ENCODE data around the gene PEX6. TPM values are rescaled to one million over a fixed set of nuclear protein-coding genes. Genes with fewer than 3 reads are reported as not detected.
A peak's percentile ranks its signal among the peaks of the same experiment; 100 is the strongest.

Gene PEX6
- total and polyA plus RNA-seq, 2 of the 13 experiments (the other 11 are each of a cell fraction or from before 2014, with no cell fraction given): 5.1 to 6.7 TPM

GRCh38 chr6:42942444-42942843 lies 36.5 kb downstream of the PEX6 start (continued):
- no peak for TF ChIP-seq ZNF746 (CRISPR knock-in tag; IDR thresholded peaks at IDR 0.05)
- peak; percentile 33; the same call in 1 of the 2 replicates for TF ChIP-seq ZNF605 (CRISPR knock-in tag; IDR thresholded peaks at IDR 0.05)
- no peak for TF ChIP-seq ZNF256 (CRISPR knock-in tag; conservative IDR thresholded peaks at IDR 0.05)
- TF ChIP-seq, protein P1, sequence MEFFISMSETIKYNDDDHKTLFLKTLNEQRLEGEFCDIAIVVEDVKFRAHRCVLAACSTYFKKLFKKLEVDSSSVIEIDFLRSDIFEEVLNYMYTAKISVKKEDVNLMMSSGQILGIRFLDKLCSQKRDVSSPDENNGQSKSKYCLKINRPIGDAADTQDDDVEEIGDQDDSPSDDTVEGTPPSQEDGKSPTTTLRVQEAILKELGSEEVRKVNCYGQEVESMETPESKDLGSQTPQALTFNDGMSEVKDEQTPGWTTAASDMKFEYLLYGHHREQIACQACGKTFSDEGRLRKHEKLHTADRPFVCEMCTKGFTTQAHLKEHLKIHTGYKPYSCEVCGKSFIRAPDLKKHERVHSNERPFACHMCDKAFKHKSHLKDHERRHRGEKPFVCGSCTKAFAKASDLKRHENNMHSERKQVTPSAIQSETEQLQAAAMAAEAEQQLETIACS (CRISPR knock-in tag; IDR thresholded peaks at IDR 0.05): no peak
- no peak for TF ChIP-seq ZMAT5 (CRISPR knock-in tag; IDR thresholded peaks at IDR 0.05; ENCODE audit: borderline replicate concordance, low read depth)
- peak; percentile 57 for TF ChIP-seq PAXIP1 (CRISPR knock-in tag; conservative IDR thresholded peaks at IDR 0.05)
- no peak for TF ChIP-seq TOPORS (CRISPR knock-in tag; IDR thresholded peaks at IDR 0.05)
- TF ChIP-seq, protein P2, sequence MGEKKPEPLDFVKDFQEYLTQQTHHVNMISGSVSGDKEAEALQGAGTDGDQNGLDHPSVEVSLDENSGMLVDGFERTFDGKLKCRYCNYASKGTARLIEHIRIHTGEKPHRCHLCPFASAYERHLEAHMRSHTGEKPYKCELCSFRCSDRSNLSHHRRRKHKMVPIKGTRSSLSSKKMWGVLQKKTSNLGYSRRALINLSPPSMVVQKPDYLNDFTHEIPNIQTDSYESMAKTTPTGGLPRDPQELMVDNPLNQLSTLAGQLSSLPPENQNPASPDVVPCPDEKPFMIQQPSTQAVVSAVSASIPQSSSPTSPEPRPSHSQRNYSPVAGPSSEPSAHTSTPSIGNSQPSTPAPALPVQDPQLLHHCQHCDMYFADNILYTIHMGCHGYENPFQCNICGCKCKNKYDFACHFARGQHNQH (CRISPR knock-in tag; IDR thresholded peaks at IDR 0.05): no peak; the same call in 1 of the 2 replicates
- TF ChIP-seq JUNB (CRISPR knock-in tag; IDR thresholded peaks at IDR 0.05; ENCODE audit: borderline replicate concordance): no peak
- no peak for TF ChIP-seq ZNF354B (CRISPR knock-in tag; IDR thresholded peaks at IDR 0.05)
- no peak for TF ChIP-seq NCOA2 (CRISPR knock-in tag; IDR thresholded peaks at IDR 0.05)
- TF ChIP-seq, protein P3, sequence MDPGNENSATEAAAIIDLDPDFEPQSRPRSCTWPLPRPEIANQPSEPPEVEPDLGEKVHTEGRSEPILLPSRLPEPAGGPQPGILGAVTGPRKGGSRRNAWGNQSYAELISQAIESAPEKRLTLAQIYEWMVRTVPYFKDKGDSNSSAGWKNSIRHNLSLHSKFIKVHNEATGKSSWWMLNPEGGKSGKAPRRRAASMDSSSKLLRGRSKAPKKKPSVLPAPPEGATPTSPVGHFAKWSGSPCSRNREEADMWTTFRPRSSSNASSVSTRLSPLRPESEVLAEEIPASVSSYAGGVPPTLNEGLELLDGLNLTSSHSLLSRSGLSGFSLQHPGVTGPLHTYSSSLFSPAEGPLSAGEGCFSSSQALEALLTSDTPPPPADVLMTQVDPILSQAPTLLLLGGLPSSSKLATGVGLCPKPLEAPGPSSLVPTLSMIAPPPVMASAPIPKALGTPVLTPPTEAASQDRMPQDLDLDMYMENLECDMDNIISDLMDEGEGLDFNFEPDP (CRISPR knock-in tag; conservative IDR thresholded peaks at IDR 0.05): no peak
- no peak for TF ChIP-seq ZNF639 (CRISPR knock-in tag; conservative IDR thresholded peaks at IDR 0.05)
- TF ChIP-seq POGK (CRISPR knock-in tag; conservative IDR thresholded peaks at IDR 0.05): no peak
- no peak for TF ChIP-seq ZNF235 (CRISPR knock-in tag; IDR thresholded peaks at IDR 0.05; ENCODE audit: borderline replicate concordance)

Data from HepG2 (cell line).